Stimulated activated CD4-positive, alpha-beta T cell treated with anti-CD3 and anti-CD28 coated beads, Interleukin-12 subunit alpha, Interleukin-12 subunit beta, amount 100 ng/mL, for 4 hours (primary cell): ENCODE results near the gene DNAJC10.
"Not testable (repeated sequence)": the region's sequence is repeated elsewhere in the genome, so short reads cannot be mapped to it uniquely, and the experiment has no call there.

Experiments used
- DNase-seq: peaks from one replicate; pipeline ENCODE4 v3.0.0-alpha.2; 2020

Gene DNAJC10

DNA sequence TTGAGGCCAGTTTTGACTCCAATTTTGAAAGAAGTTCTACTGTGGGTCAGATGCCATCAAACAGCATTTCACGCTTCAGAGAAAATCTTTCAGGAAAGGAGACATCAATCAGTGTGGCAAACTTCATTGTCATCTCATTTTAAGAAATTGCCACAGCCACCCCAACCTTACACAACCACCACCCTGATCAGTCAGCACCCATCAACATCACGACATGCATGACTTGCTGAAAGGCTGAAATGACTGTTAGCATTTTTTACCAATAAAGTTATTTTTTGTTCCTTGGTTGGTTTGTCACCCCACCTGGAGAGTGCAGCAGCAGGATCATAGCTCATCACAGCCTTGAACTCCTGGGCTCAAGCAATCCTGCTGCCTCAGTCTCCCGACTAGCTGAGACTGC is 10.4 kb downstream of the DNAJC10 start:
- DNase-seq: no peak

DNA sequence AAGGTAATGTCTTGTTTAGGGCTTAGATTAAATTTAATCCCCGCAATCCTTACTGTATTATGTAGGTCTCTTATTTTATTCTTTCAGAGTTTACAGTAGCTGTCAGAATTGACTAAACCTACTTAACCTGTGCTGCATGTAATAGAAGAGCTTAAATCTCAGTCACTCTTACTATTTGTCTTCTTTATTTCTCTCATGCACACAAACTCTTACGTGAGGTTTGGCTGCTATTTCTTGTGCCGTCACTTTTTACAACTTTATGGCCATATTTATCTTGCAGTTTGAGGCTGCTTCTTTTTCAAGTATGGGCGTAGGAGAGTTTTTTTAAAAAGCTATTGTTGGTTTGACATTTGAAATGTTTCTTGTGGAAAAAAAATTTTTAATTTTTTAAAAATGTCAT is 12.0 kb downstream of the DNAJC10 start:
- DNase-seq: no peak

DNA sequence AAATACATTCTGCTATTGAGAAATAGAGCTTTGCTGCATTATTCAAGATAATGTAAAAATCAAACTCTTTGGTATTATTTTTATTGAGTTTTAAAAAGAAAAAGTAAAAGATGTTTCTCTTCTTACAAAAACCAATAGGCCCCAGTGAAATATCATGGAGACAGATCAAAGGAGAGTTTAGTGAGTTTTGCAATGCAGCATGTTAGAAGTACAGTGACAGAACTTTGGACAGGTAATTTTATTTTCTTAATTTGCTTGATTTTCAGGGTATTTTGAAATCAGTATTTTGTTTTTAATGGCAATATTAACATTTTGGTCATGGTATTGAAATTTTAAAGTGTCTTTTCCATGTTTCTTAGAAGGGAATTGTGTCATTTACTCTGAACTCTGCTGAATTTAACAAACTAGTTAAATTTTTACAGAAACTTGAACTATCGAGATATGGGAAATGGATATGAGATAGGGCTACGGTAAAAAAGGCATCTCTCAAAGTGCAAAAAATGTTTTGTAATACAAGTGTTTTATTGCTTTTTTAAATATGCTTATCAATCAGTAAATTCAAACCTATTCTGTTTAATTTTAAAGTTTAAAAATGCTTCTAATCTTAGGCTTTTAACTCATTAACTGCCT is 13.8 kb downstream of the DNAJC10 start:
- no peak for DNase-seq

DNA sequence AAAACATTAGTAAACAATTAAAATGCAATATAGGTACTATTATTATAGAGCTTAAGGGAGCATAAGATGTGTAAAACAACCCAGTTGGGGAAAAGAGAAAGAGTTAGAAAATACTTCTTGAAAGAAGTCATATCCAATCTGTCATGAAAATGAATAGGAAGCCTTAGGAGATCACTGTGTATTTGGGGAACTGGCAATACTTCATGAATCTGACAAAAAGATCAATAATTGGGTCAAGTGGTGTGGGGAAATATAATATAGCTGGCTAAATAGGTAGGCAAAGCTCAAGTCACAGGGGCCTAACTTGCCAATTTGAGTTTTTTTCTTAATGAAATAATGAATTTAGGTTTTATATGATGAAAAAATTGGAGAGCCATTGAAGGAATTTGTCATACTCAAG is 14.4 kb downstream of the DNAJC10 start:
- DNase-seq: no peak

DNA sequence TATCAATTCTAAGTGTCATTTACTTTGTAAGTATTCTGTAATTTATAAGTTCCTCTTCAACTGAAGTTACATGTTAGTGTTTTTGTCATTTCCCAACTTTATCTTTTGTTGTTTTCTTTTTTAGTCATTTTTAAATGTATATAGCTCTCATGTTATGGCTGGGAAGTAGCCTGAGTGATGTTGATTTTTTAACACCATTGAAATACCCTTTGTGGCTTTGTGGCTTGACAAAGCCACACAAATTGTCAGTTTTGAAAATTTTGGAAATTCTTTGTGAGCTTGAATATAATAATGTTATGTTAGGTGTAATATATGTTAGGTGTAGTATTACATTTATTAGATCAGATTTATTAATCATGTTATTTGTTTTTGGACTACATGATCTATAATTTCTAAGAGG is 16.7 kb downstream of the DNAJC10 start:
- no peak for DNase-seq

DNA sequence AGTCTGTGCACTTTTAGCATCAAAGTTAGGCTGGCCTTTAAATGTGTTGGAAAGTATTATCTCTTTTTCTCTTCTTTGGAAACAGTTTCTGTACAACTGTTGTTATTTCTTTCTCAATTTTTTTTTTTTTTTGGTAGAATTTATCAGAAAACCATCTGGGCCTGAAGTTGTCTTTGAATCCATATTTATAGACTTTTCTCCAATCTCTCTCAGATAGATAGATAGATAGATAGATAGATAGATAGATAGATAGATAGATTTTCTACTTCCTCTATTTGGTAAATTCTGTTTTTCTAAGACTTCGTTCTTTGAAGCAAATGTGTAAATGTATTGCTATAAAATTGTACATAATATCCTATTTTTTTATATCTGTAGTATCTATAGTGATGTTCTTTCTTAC is 17.5 kb downstream of the DNAJC10 start:
- DNase-seq: no peak

DNA sequence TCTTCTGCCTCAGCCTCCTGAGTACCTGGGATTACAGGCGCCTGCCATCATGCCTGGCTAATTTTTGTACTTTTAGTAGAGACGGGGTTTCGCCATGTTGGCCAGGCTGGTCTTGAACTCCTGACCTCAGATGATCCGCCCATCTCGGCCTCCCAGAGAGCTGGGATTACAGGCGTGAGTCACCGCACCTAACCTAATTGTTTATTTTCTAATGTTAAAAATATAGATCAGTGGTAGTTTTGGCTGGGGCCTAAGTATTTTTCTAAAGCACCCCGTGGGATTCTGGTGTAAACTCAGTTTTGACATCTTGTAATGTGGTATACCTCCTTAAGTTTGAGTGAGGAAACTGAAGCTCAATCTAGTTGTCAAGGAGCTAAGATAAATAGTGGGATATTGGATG is 20.8 kb downstream of the DNAJC10 start:
- DNase-seq: not testable (repeated sequence)

DNA sequence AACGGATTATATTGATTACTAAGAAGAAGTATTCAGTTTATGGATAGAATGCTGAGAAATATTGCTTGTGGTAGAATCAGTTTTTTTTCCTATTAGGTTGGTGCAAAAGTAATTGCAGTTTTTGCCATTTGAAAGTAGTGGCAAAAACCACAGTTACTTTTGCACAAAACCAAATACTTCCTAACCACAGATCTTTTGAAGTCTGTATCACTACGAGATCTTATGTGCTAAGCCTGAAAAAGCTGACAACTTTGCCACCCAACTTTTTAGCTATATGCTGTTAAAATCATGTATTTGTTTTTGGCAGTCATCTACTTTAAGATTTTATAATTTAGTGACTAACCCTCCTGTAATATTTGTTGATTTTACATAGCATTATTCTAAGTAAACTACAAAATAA is 24.6 kb downstream of the DNAJC10 start:
- DNase-seq: no peak

DNA sequence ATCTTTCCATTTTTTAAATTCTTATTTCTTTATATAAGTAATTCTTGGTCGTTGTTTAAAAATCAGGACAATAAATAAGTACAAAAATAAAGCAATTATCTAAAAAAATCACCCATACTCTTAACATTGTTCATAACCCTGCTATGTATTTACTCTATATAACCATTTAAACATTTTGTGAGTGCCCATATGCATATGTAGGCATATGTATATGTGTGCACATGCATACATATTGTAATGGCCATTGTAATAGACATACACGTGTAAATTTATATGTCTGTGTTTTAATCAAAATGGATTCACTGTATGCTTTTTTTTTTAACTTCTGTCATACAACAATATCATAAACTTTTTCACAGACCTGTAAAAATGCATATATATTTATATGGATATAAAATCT is 25.6 kb downstream of the DNAJC10 start:
- DNase-seq: no peak

DNA sequence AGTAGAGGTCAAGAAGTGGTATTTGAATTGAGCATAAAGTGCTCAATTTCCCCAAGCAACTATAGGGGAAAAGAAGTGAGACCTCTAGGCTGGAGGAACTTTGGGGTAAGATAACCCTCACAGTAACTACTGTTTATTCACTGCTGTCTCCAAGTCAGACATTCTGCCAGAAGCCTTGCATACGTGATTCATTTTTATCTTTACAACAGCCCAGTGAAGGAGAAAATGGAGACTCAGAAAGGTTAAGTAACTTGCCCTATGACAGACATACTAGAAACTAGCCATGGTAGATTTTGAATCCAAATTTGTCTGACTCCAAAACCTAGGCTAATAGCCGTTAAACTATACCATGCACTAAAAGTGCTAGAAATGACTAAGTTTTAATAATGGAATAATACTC is 28.4 kb downstream of the DNAJC10 start:
- DNase-seq: no peak

DNA sequence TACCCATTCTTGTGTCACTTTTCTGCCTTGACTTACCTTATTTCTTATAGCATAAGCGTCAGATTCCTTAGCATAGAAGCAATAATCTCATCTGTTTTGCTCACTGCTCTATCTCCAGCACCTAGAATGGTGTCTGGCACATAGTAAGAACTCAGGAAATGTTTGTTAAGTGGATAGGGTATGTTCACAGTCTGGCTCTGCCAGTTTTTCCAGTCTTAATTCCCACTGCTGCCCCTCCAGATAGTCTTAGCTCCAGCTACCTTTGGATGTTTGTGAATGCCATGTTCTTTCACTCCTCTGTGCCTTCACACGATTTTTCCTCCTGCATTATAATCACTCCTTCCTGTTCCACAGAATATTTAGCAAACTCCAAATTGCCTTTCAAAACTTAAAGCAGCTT is 29.0 kb downstream of the DNAJC10 start:
- DNase-seq: no peak

DNA sequence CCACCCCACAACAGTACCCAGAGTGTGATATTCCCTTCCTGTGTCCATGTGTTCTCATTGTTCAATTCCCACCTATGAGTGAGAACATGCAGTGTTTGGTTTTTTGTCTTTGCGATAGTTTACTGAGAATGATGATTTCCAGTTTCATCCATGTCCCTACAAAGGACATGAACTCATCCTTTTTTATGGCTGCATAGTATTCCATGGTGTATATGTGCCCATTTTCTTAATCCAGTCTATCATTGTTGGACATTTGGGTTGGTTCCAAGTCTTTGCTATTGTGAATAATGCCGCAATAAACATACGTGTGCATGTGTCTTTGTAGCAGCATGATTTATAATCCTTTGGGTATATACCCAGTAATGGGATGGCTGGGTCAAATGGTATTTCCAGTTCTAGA is 29.8 kb downstream of the DNAJC10 start:
- not testable (repeated sequence) for DNase-seq

DNA sequence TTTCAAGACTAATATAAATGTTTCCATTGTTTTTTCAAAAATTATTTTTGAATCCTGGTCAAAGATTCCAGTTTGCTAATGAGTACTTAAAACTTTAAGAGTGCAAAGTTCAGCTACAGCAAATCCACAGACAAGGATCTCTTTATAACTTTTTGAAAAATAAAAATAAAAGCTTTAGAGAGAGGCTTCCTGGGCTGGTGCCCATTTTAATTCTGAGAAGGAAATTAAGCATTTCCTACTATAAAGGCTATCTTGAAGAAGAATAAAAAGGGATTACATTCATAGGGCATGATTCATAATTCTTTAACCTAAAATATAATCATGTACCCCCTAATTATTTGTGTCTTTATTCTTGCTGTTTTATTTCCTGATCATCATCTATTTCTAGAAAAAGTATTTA is 38.2 kb downstream of the DNAJC10 start:
- DNase-seq: no peak

DNA sequence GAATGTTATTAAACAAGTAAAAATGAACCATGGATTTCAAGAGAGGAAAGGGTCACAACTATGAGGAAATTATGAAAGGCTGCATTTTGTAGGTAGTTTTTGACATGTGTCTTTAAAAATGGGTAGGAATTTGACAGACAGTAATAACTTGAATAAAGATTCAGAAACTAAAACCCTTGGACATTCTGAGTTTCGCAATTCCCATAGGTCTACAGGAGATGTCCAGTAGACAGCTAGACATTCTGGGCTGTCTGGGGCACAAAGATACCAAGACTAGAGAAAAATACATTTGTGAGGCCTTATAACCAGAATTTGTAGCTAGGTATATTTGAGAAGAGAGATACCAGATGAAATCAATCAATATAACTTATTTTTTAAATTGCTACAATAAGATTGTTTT is 42.3 kb downstream of the DNAJC10 start:
- DNase-seq: no peak

DNA sequence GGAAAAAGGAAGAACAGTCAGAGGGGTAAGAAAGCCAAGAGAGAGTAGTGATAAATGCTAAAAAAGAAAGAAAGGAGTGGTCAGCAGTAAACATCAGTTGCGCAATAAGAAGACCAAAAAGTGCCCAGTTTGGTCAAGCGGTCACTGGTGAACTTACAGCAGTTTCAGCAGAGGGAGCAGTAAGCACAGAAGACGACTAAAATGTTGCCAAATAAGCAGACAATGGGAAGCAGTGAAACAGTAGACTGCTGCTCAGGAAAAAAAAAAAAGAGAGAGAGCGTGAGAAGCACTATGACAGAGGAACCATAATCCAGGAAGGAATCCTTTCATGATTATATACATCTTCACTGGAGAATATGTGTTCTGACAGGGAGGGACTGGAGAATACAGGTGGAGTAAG is 45.8 kb downstream of the DNAJC10 start:
- no peak for DNase-seq

DNA sequence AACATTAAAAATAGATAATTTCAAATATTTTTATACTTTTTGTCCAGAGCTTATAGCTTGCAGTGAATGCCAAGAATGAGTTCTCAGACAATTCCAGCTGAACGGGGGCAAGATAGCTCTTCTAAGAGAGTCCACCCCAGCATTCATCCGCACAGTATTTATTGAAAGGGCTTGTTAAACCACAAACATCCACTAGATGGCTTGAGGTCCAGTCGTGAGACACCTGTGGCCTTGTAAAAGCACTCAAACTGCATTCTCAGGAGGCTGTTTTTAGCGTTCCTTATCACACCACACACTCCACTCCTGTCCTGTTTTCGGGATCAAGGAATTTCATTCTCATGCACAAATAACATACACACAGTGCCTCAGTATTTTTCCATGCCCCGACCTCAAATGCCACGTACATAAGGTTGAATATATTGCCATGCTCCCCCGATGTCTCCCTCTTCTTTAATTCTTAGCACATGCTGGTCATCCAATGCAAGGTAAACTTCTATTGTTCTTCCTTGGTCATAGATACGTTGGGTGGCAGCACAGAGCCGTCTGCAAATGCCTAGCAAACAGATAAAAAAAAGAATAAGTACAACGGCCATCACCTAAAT is 47.4 kb downstream of the DNAJC10 start:
- no peak for DNase-seq

DNA sequence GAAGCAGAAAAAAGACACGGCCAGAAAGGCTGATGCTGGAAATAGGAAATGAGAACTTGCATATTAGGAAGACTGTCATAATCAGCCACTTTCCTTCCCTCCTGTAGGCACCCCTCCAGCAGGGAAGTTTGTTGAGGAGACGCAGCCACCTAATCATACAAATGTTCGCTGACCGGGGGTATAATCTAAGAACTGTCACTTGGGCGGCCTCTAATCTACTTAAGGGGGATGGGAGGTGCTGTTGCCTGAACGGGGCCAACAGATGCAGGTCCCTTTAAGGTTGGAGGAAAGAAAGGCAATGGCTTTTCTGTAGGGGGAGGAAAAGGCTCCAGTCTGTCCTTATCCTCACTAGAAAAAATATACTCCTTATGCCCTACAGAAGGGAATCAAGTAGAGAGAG is 50.6 kb downstream of the DNAJC10 start:
- no peak for DNase-seq

DNA sequence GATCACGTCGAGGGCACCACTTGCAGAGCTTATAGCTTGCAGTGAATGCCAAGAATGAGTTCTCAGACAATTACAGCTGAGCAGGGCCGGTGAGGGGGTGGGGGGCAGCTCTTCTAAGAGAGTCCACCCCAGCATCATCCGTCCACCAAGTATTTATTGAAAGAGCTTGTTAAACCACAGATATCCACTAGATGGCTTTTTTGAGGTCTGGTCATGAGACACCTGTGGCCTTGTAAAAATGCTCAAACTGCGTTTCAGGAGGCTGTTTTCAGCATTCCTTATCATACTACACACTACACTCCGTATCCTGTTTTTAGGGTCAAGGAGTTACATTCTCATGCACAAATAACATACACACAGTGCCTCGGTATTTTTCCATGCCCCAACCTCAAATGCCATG is 51.5 kb downstream of the DNAJC10 start:
- DNase-seq: no peak

DNA sequence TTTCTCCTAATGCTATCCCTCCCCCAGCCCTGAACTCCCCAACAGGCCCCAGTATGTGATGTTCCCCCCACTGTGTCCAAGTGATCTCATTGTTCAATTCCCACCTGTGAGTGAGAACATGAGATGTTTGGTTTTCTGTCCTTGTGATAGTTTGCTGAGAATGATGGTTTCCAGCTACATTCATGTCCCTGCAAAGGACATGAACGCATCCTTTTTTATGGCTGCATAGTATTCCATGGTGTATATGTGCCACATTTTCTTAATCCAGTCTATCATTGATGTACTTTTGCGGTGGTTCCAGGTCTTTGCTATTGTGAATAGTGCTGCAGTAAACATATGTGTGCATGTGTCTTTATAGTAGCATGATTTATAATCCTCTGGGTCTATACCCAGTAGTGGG is 52.9 kb downstream of the DNAJC10 start:
- not testable (repeated sequence) for DNase-seq

DNA sequence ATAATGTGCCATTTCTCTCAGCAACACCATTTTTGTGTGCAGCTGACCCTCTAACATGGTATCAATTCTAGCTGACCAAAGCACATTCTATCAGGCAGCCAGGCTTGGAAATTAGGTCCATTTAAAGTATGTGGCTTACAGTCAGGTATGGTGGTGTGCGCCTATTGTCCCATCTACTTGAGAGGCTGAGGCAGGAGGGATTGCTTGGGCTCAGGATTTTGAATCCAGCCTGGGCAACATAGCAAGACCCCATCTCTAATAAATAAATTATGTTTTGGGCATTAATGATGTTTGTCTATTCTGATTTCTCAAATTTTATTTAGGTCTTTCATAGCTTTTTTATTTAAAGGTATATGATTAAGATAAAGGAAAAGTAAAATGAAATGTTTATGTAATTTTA is 63.3 kb downstream of the DNAJC10 start:
- DNase-seq: no peak

DNA sequence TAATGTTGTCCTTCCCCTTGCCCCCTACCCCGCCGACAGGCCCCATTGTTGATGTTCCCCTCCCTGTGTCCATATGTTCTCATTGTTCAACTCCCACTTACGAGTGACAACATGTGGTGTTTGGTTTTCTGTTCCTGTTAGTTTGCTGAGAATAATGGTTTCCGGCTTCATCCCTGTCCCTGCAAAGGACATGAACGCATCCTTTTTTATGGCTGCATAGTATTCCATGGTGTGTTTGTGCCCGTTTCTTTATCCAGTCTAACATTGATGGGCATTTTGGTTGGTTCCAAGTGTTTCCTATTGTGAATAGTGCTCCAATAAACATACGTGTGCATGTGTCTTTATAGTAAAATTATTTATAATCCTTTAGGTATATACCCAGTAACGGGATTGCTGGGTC is 65.0 kb downstream of the DNAJC10 start:
- not testable (repeated sequence) for DNase-seq

DNA sequence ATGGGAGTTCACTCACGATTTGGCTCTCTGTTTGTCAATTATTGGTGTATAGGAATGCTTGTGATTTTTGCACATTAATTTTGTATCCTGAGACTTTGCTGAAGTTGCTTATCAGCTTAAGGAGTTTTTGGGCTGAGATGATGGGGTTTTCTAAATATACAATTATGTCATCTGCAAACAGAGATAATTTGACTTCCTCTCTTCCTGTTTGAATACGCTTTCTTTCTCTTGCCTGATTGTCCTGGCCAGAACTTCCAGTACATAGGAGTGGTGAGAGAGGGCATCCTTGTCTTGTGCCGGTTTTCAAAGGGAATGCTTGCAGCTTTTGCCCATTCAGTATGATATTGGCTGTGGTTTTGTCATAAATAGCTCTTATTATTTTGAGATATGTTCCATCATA is 66.6 kb downstream of the DNAJC10 start:
- not testable (repeated sequence) for DNase-seq

DNA sequence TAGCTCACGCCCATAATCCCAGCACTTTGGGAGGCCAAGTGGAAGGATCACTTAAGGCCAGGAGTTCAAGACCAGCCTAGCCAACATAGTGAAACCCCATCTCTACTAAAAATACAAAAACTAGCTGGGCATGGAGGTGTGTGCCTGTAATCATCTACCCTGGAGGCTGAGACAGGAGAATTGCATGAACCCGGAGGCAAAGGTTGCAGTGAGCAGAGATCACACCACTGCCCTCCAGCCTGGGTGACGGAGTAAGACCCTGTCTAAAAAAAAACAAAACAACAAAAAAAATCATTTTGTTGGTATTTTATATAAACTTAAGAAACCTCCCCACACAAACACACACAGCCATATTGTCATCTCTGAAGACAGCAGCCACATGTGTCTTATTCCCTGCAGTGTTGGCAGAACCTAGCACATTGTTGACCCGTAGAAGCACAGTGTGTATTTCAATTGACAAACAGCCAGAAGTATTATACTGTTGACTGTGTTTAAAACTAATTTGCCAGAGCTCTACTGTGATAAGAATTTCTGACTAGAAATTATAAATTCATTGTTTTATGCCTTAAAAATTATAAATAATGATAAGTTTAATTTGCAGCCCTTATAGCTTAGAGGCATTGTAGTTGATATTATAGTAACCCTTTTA is 68.1 kb downstream of the DNAJC10 start:
- no peak for DNase-seq

DNA sequence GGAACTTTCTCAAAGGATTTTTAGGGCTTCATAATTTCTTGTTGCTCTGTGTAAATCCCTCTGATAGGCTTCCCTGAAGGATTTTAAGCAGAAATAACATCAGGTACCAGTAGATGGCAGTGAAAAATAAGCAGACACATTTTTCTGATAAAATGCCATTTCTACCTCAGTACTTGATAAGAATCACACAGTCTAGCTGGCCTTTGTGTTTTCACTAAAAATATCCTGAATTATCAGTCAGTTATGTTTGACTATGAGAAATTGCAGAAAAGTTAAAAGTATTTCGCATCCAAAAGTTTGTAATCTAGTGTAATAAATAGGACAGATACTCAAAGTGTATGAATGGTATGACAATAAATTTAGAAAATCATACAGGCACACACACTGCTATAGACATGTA is 68.7 kb downstream of the DNAJC10 start:
- DNase-seq: no peak

DNA sequence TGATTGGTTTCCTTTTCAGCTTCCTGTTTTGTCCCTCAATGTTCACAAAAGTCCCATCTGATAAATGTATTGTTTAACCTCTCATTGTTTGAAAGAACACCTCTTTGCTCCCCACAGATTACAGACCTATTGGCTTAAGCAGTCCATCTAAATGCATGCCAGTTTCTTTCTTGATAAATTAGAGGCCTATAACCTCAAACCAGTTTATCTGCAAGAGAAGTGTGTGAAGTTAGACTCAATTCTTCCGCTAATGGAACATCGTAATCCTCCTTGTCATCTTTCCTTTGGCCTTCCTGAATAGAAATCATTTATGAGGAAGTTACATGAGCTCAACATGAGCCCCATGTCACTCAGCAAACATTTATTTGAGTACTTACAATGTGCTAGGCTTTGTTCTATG is 76.4 kb downstream of the DNAJC10 start:
- no peak for DNase-seq
